Testis (tissue), 2 donors: Measurements from ENCODE around the gene FGGY.

ENCODE experiments used
- POLR2A ChIP-seq: fragments of 450-650 bp; IDR thresholded peaks from one replicate; pipeline ENCODE4 v1.6.1; 2017; ENCODE audit warnings: antibody characterized with exemption, mild to moderate bottlenecking, moderate library complexity
- TF ChIP-seq, protein P1 (sequence below), 3 experiments: fragments of 450-650 bp in 2 of 3; fragments of 200-600 bp in 1 of 3; sonication (generic) in 1 of 3; IDR thresholded peaks; one replicate each; pipeline ENCODE4 v1.5.1; 2016 to 2019; ENCODE audit warnings: antibody characterized with exemption in 3 of 3, mild to moderate bottlenecking in 2 of 3, moderate library complexity in 1 of 3

DNA sequence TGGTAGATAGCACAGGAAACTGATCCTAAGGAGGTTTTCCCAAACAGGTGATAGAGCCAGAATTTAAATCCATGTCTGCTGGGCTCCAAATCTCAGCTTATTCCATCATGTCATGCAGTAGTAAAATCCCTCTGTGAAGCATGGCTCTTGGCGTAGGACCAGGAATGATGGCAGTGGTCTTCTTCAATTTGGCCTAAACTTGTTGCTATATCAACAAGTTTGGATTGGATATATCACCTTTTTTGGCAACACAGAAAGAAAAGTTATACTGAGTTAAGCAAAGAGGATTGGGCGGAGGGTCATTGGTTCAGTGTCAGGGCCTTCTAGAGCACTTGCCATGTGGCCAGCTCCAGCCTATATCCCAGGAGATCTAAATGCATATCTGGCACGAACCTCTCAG lies 52.2 kb downstream of the FGGY start:
- TF ChIP-seq, protein P1, sequence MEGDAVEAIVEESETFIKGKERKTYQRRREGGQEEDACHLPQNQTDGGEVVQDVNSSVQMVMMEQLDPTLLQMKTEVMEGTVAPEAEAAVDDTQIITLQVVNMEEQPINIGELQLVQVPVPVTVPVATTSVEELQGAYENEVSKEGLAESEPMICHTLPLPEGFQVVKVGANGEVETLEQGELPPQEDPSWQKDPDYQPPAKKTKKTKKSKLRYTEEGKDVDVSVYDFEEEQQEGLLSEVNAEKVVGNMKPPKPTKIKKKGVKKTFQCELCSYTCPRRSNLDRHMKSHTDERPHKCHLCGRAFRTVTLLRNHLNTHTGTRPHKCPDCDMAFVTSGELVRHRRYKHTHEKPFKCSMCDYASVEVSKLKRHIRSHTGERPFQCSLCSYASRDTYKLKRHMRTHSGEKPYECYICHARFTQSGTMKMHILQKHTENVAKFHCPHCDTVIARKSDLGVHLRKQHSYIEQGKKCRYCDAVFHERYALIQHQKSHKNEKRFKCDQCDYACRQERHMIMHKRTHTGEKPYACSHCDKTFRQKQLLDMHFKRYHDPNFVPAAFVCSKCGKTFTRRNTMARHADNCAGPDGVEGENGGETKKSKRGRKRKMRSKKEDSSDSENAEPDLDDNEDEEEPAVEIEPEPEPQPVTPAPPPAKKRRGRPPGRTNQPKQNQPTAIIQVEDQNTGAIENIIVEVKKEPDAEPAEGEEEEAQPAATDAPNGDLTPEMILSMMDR (IDR thresholded peaks at IDR 0.05), result no peak
- no peak for TF ChIP-seq POLR2A
